DND-41 (cell line): Measurements from ENCODE around the gene ERC2.

ENCODE experiments used
- CTCF ChIP-seq: IDR thresholded peaks from 2 replicates; pipeline ENCODE4 v1.5.1; 2012; ENCODE audit warnings: borderline replicate concordance, low read length, moderate library complexity, mild to moderate bottlenecking; ENCODE audit not compliant: poor library complexity, severe bottlenecking; ENCODE audit errors: extremely low read depth
- EZH2 ChIP-seq: IDR thresholded peaks from 3 replicates; pipeline ENCODE4 v1.6.1; 2012; ENCODE audit warnings: borderline replicate concordance, low read depth, mild to moderate bottlenecking, moderate library complexity, low read length, inconsistent platforms; ENCODE audit not compliant: severe bottlenecking

- TF ChIP-seq CTCF: no peak
- no peak for TF ChIP-seq EZH2
These were observed 146.9 kb downstream of the ERC2 start for GRCh38 chr3:56321383-56321782.
